ENCODE data around the gene CPVL.

Gene CPVL

DNA sequence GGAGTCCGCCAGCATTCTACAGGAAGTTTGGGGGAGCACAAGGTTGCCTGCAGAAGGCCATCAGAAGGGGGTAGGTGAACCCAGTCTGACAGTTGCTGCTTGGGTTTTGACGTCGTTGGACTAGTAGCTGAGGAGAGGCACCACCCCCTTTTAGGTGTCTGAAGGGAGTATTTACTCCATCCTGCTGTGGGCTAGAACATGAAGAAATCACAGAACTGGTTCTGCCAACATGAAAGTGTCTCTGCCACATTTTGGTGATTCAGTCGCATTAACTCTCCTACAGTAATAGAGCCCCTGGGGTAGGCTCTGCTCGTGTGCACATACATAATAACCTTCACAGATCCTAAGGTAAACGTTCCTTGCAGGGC is 187.4 kb downstream of the CPVL start:
- peak; percentile 78 for DNase-seq

DNA sequence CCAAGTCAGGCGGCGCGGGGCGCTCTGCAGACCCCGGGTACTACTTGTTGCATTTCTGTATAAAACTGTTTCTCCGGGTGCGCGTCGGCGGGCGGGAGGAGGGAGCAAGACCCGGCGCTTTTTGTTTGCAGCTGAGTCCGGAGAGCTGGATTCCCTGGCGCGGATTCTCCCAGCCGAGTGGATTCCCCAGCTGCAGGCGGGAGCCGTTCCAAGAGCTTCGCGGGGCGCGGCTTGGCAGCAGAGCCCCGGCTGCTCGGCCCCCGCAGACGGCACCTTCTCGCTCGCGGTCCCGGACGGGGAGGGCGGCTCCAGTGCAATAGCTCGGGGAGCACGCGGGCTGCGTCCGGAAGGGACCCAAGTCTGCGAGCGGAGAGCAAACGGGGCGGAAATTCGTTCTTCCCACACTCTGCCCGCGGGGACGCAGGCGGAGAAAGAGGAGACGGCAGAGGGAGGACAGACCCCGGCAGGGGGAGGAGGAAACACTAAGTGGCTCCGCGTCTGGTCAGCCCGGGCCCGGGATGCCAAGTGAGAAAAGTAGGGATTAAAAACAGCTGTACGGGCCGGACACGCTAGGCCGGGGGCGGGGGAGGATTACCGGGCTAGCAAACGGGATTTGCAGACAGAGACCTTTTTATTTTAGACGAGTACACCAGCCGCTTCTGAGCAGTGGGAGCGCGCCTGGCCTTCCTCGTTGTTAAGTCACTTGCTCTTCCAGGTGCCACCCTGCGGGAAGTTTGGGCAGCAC is 187.9 kb downstream of the CPVL start, which contains the start of gene TRIL:
Gene TRIL (minus strand): TSS at position 96 of the 745 bp plus-strand sequence. CDS start 284 bp downstream, outside the sequence.
- peak; percentile 95 for DNase-seq

DNA sequence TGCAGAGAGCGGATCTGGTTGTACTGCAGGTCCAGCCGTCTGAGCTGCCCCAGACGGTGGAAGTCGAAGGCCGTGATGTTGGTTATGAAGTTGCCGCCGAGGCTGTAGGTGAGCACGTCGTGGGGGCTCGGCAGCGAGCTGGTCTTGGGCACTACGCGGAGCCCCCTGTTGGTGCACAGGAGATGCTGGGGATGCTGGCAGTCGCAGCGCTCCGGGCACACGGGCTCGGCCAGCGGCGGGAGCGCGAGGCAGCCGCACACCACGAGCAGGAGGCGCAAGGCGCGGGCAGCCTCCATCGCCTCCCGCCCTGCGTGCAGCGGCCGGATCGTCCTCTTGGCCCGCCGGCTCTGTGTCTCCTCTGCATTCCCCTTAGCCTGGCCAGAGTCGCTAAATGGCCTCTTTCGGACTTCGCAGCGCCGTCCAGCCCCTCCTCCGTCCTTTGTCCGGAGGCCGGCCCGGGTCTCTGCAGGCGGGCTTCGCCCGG is 188.5 kb downstream of the CPVL start:
- peak; percentile 82 for DNase-seq

DNA sequence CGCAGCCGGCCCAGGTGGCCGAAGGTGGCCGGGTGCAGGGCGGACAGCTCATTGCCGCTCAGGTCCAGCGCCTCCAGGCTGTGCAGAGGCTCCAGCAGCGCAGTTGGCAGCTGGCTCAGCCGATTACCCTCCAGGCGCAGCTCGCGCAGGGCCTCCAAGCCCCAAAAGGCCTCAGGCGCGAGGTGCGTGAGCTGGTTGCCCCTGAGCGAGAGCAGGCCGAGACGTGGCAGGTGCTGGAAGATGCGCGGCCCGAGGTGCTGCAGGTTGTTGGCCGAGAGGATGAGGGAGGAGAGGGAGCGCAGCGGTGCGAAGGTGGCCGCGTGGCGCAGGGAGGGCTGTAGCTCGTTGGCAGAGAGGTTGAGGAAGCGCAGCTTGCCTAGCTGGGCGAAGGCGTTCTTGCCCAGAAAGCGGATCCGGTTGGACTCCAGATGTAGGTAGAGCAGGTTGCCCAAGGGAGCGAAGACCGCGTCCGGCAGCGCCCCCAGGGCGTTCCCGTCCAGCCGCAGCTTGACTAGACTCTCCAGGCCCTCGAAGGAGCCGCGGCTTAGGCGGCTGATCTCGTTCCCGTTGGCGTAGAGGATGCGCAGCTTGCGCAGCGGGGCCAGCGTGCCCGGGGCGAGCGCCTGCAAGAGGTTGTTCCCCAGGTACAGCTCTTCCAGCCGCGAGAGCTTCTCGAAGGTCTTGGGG is 189.1 kb downstream of the CPVL start:
- peak; percentile 90 for DNase-seq

DNA sequence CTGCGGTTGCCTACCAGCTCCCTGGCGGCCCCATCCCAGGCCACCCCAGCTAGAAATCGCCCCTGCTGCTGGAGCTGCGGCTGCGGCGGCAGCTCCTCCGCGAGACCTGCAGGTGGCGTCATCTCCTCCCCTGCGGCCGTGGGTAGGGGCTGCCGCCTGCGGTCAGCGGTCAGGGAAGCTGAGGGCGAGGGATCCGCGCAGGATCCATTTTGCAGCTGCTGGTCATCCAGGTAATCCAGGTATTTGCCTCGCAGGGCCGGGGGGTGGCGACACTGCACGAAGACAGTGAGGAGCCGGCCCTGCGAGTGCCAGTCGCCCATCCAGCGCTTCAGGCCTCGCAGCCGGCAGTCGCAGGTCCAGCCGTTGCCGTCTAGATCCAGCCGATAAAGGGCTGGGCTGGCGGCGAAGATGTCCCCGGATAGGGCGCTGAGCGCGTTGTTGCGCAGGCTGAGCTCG is 189.7 kb downstream of the CPVL start:
- peak; percentile 95 for DNase-seq

DNA sequence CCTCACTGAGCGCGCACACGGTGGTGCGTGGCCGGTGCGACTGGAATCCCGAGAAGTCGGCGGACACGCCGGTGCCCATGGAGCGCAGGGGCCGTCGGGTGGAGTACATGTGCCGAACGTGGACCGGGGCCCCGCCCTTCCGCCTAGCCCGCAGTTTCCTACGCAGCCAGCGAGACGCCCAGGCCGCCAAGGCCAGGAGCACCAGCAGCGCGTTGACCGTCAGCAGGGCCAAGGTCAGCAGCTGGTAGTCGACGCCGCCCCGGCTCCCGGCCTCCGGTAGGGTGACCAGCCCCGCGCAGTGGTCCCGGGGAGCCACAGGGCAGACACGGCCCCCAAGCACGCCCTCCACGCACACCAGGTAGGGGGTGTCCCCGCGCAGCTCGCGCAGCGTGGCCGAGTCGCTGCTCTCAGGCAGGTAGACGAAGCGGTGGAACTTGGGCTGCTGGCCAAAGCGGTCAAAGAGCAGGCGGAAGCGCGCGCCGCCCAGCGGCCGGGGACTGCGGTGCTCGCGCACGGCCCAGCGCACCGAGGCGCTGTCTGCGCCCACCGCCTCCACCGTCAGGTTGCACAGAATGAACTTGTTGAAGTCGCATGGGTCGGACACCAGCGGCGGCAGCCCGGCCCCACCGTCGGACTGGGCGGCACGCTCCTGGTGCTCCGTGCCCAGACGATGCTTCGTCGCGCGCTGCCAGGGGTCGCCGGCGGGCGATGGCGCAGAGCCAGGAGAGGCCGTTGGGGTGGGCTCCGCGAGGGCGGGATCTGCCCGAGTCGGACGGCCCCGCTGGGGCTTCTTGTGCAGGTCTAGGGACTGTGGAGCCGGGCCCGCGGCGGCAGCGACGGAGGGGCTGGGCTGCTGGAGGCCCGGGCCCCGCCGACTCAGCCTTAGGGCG is 190.4 kb downstream of the CPVL start:
- DNase-seq, result peak; percentile 95

DNA sequence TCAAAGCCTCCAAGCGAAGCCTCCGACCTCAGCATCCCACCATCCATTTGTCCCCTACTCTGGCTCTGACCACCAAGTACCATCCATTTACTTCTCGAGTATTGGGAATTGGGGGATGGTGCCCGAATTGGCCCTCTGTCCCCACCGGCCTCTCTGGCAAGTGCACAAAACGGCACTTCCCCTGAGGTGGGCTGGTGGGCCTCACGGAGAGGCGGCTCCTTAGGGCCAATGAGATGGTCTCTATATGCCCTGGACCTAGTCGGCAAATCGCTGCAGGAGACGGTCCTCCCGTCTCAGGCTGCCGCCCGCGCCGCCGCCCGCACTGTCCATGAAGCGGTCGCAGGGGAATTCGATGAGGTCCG is 191.0 kb downstream of the CPVL start:
- peak; percentile 48 for DNase-seq

DNA sequence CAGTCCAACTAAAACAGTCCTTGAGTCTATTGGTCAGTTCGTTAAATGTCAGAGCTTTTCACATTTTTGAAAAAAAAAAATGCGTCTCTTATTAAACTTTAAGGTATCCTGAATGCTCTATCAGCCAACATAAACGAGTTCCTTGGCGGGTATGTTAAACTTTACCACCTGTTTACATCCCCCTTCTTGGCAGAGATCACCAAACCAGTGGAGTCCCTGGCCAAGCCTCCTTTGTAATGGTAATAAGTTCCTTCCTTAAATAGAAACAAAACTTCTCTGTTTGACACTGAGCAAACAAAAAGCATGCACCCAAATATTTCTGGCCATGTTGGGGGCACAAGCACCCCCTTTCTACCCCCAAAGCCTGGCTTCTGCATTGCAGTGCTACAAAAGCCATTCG is 191.4 kb downstream of the CPVL start:
- DNase-seq, result peak; percentile 46

DNA sequence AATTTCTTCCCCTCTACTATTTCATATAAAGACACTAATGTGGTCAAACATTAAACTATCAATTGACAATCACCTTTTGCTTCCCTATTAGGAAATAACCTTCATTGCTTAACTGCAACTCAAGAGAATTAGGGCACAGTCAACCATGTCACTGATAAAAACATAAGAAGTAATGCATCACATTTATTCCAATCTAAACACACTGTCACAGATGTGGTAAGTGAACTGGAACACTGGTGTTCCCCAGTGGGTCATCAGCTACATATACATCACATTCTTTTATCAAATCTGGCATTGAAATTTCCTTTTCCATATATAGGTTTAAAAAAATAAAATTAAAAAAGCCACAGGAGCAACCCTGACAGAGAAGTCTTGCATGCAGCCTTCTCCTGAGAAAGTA is 191.9 kb downstream of the CPVL start:
- DNase-seq, result peak; percentile 34

DNA sequence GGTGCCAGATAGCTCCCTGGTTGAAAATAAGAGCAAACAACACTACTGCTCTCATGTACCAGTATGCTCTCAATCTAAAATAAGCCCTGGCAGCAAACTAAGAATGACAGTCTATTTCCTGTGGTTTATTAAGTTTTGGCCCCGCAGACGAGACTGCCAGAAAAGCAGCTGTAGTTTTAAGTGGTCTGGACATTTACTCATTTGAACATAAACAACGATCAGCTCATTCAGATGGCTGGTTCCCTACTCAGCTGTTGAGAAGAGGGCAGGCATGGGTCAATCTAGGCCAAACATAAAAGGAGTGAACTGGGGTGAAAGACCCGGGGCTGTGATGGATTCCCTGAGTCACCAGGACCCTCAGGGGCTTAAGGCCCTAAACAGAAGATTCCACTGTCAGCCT is 192.7 kb downstream of the CPVL start:
- peak; percentile 27 for DNase-seq
